Measurements from ENCODE around the gene KLHL8.
A peak's percentile ranks its signal among the peaks of the same experiment; 100 is the strongest.
"Not testable (repeated sequence)": the region's sequence is repeated elsewhere in the genome, so short reads cannot be mapped to it uniquely, and the experiment has no call there.

KLHL8 gene

DNA sequence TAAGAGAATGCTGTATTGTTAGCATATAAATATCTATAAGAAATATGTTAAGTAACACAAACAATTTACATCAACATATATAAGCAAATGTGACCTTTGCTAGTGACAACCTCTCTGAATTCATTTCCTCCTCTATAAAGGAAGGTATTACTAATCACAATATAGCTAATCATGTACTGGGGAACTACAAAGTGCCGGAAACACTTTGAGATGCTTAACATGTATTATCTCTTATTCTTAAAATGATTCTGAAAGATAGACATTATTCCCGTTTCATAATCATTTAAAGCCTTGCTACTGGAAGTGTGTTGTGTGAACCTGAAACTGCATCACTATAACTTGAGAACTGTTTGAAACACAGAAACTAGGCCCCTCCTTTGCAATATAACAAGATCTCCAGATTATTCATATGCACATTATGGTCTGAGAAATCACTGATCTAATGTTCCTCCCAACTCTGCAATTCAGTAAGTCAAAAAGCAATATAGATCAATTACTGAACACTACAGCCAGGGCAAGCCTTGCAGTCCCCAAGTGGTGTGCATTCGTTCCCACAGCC lies 54.0 kb downstream of the KLHL8 start:
- no peak for DNase-seq

DNA sequence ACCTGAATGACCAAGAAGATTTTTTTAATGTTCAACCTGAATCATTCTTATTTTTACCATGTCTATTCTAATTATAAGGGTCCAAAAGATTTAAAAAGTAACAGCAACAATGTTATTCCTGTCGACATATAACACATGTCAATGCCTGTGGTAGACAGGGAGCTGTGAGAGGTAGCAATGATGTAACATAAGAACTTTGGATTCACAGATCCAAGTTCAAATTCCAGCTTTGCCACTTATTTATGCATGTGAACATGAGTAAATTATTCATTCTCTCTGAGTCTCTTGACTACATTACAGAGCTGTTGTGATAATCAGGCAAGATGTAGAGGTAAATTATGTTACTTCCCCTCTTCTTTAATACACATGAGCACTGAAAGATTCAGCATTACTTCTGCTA lies 54.5 kb downstream of the KLHL8 start:
- DNase-seq: no peak

DNA sequence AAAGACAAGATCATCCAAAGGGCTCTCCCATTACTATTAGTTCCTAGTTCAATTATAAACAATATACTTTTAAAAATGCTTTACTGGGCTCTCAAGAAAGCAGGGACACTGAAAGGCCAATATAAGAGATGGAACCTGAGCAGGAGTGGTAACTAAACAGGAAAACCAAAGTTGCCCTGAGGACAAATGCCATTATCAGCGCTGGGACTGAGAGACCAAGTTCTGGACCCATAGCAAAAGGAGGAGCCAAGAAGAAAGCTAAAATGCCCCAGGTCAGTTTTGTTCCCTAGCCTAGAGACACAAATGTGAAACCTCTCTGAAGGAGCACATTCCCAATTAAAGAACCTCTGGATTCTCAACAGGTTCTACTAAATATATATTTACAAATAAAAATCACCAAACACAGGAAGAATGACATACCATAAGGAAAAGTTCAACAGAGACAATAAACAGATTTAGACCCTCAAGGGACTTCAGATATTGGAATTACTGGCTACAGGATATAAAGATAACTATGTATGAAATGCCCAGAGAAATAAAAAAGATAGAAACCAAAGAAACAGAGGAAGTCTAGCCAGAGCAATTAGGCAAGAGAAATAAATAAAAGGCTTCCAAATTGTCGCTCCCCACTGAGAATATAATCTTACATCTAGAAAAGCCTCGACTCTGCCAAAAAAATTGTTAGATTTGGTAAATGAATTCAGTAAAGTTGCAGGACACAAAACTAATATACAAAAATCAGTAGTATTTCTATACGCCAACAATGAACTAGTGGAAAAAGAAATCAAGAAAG lies 67.1 kb downstream of the KLHL8 start:
- DNase-seq: no peak

DNA sequence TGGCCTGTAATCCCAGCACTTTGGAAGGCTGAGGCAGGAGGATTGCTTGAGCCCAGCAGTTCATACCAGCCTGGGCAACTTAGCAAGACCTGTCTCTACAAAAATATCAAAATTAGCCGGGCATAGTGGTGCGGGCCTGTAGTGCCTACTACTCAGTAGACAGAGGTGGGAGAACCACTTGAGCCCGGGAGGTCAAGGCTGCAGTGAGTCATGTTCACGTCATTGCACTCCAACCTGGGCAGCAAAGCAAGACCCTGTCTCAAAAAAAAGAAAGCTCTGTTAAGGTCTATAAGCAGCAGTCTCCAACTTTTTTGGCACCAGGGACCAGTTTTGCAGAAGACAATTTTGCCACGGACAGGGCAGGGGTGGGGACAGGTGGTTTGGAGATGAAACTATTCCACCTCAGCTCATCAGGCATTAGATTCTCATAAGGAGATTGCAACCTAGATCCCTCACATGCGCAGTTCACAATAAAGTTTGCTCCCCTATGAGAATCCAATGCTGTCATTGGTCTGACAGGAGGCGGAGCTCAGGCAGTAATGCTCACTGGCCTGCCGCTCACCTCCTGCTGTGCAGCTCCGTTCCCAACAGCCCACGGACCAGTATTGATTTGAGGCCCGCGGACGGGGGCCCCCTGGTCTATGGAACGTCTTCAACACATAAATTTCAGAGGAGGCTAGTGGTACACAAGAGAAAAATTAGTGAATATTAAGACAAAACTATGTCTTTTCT lies 67.9 kb downstream of the KLHL8 start:
- no peak for DNase-seq

DNA sequence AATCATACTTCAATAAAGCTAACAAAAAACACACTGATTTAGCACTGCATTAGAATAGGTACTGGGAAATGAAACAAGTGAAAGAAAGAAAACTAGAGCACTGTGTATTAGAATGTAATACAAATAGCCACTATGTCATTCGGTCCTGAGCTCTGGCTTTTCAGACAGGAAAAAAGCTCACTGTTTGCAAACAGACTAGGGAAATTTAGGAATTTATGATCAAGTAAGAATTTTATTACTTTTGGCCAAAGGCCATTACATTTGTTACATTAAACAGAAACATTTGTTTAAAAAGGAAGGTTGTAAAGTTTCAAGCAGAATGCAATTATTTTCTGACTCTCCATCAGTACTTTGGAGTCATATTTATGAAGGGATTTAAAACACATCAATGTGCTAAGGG lies 68.7 kb downstream of the KLHL8 start:
- DNase-seq: no peak

DNA sequence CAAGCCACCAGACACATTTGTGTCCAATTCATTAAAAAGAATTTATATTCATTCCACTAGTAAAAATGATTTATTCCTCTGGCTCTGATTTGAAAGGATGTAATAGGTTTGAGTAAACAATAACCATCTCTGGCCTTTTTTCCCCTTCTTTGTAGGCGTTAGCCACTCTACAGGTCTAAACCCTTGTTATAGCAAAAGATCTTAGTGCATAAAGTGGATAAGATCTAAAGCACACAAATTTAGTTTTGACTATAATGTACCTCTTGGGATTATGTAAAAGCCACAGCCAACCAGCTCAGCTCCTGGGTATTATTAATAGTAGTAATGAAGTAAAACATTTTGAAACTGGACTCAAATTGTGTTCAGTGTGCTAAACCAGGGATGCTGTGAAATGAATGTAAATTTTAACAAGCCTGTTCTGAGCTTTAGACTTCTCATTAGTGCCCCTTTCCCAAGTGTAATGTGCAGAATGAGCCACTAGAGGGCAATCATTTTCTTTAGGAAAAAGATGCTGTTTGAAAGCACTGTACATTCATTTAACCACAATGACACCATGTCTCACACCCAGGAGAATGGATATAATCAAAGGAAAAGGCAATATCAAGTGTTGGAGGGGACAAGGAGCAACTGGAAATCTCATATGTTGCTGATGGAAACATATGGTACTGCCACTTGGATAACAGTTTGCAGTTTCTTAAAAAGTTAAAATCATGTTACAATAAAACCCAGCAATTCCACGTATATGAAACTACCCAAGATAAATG lies 69.7 kb downstream of the KLHL8 start:
- peak; percentile 92 for DNase-seq

DNA sequence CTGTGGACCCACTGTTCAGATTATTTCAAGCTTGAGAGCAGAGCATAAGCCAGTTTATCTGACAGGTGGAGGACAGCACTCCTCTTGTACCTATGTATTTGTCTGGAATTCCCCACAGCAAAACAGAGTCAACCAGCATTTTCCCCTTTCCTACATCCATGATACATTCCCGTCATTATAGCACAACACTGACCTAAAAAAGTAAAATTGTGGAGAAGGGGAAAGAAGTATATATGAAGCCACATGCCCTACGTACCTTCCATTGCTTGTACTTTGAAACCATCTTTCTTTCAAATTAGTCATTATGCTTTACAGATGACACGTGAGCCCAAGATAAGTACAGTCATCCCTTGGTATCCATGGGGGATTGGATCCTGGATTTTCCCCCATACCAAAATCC lies 73.3 kb downstream of the KLHL8 start:
- DNase-seq: no peak

DNA sequence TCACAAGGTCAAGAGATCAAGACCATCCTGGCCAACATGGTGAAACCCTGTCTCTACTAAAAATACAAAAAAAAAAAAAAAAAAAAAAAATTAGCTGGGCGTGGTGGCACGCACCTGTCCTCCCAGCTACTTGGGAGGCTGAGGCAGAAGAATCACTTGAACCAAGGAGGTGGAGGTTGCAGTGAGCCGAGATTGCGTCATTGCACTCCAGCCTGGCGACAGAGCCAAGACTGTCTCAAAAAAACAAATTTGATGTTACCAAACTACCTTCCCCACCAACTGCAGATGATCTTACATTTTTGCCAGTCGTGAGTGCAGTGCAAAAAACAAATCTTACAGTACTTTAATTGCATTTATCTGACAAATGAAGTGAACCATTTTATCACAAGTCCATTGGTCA lies 74.5 kb downstream of the KLHL8 start:
- DNase-seq: not testable (repeated sequence)

DNA sequence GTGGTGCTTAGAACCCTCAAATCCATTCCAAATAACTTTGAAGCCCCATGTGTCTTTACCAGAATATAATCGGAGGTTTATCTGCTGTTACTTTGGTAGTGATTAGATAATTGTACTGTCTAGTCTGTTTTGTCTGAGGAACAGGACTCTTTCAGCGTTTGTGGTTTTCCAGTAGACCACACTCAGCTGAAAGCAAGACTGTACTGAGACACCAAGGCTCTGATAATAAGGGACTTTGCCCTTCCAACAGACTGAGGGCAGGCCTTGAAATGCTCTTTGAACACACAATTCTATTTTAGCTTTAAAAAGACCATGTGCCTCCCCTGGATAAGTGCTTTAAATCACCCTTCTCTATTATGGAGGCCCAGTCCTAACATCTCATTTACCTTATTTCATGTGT lies 76.1 kb downstream of the KLHL8 start:
- DNase-seq: peak; percentile 87

DNA sequence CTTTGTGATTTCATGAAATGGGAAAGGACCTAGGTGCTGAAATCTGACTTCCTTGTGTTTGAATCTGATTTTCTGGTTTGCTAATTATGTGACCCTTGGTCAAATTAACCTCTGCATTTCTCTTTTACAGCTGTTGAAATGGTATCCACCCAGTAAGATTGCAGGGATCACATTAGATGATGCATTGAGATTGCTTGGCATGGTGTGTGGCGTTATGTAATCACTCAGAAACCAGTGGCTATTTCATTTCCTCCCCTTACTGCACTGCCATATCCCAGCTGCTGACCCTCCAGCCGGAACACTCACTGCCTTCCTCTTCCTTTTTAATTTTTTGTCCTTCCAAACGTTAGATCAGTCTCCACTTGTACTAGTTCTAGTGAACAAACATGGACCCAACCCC lies 79.0 kb downstream of the KLHL8 start:
- DNase-seq: no peak

DNA sequence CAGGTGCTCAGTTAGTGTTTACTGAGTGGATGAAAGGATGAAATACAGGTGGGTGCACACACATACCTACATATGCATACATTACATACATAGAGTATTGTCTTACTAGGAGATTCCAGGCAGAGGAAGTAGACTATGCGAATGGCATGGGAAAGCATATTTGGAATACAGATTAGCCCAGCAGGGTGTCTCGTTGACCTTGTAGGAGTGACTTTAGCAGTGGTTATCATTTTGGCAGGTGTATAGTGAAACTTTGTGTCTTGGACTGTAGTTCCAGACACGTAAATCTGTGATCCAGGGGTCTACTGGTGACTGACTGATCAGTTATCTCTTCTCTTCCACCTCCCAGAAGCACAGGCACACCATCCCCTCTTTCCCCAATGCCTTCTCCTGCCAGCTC lies 86.3 kb downstream of the KLHL8 start:
- no peak for DNase-seq

DNA sequence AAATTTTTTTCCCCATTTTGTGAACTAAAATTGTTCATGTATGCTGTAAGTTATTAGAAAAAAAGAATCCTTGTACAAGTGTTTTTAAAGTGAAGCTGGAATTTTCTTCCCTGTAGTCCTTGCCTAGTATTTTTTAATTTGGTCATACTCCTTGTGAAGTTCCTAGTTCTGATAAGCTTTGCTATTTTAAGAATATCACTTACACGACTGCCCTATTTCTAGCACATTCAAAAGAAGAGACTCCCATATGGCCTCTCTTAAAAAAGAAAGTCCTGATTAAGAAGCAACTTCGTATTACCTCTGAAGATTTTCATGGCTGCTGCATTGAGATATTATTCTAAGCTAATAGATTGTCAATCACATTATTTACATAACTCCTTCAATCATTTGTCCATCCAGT lies 87.2 kb downstream of the KLHL8 start:
- DNase-seq: no peak

DNA sequence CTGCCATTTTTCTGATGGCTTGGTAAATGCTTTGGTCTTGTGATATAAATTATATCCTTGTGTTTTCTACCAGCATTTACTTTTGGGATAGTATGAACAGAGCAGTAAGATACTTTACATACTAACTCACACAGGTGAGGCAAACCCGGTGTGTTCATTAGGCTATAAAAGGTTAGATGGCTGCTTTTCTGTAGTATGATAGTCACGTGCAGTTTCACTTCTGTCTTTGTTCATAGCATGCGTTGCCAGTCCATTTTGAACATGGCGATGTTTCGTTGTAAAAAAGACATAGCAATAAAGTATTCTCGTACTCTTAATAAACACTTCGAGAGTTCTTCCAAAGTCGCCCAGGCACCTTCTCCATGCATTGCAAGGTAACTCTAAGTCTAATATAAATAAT lies 88.4 kb downstream of the KLHL8 start:
- DNase-seq: no peak

DNA sequence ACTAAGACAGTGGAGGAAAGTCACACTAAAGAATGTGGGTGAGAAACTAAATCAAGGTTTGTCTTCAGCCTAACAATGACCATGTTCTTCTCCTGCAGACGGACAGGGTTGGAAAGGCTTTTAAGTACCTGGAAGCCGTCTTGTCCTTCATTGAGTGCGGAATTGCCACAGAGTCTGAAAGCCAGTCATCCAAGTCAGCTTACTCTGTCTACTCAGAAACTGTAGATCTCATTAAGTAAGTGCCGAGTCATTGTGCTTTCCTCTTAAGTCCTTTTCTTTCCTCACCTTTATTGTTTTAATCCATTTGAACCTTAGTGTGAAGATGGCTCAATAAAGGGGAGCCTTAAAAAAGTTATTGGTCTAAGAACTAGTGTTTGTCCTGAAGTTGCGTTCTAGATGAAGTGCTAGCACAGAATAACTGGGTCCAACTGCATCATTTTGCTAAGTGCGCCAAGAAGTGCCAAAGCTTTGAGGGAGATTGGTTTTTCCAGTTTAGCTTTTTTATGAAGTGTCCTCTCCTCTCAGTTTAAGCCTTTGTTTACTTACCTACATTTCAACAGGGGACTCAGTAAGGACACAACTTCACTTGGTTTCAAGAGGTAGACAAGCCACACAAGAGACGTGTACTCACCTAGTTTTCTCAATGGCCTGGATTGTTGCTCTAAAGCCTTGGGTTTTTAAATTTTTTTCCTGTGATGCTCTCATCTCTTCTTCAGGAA lies 89.3 kb downstream of the KLHL8 start:
- no peak for DNase-seq

DNA sequence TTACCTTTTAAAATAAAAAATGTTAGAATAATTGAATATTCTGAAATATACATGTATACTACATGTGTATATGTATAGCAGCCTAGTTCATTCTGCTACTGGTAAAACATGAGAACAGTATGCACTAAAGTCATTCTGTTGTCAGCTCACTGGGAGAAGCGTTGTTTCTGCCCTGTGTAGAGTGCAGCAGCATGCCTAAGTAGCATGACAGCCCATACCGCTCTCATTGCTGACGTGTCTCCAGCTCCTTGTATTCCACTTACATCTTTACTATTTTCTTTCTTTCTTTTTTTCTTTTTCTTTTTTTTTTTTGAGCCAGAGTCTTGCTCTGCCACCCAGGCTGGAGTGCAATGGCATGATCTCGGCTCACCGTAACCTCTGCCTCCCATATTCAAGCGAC lies 90.7 kb downstream of the KLHL8 start:
- DNase-seq: no peak

DNA sequence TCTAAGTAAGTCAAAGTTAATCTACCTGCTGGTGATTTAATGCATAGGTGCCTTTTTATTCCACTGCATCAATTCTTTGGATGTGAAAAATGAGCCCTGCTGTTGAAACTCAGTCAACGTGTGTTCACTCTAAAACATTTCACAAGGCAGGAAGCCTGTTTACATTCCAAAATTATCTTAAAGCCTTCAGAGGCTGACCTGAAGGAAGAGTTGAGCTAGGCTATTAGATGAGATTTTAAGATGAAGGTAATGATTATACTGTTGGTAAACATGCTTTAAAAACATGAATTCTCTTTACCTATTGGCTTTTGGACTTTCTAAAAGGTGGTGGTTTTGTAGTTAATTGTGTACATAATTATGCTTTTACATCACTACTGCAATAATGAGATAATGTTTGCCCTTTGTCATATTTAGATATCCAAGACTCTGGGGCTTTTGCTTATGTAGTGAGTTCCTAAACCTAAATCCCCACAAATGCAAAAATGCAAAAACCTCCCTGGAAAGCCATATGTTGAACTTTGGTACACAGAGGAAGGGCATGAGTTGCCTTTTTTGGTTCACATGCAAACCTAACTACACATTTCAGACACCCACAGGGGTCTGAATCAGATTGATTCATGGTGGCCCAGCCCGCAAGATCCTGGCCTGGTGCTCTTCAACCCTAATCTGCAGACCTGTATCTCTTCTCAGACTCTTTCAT lies 92.3 kb downstream of the KLHL8 start:
- no peak for DNase-seq

DNA sequence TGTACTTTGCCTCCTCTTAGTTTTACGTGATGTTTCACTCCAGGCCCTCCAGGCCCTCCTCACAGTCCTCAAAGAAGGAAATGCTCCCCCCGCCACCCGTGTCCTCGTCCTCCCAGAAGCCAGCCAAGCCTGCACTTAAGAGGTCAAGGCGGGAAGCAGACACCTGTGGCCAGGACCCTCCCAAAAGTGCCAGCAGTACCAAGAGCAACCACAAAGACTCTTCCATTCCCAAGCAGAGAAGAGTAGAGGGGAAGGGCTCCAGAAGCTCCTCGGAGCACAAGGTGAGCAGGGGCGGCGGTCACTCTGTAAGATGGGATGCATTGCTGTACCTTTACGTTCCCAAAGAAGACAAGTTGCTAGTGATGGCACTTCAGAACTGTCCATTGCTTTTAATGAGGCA lies 94.4 kb downstream of the KLHL8 start:
- DNase-seq: no peak

DNA sequence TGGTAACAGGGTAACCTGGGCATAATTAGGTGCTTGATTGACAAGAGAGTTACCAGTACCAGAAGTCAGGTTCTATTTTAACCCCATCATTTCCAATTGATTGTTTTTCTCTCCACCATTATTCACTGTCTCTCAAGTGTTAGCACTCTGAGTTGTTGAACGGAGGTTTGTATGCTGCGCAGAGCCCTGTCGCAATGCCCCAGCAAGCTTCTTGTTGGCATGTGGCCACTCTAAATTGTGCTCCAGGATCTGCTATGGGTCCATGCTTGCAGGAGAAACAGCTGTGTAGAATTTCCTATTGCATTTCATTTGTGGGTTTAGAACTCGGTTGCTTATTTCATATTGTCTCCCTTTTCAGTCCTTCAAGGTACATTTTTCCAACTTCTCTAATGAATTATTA lies 98.2 kb downstream of the KLHL8 start:
- peak; percentile 59 for DNase-seq

DNA sequence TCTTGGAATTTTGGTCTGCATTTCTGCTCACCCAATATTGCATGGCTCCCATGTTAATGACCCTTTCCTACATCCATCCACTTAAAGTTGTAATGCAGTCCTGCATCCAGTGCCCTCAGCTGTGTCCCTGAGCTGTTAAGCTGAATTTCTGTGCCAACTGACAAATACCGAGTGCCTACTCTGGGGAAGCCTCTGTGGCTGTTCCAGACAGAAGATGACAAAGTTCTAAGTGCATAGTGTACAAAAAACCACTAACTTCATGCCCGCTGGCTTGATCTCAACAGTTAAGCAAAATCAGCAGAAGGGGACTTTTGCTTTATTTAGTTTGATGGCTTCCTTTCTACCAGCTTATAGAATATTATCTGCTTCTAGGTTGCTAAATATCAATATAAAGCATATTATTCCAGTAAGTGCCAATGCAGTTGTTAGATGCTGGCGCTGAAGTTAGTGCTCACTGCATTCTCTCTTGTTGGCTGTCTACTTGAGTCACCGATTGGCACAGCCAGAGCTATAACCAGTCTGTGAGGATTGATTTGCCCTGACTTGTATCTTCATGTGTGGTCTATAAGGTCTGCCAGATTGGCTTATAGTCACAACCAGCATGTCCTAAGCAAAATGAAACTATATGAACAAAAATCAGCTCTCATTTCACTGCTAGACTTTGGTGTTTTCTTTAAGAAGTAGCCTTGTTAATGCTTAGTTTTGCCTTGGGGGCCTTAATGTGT lies 98.9 kb downstream of the KLHL8 start:
- DNase-seq: peak; percentile 60

DNA sequence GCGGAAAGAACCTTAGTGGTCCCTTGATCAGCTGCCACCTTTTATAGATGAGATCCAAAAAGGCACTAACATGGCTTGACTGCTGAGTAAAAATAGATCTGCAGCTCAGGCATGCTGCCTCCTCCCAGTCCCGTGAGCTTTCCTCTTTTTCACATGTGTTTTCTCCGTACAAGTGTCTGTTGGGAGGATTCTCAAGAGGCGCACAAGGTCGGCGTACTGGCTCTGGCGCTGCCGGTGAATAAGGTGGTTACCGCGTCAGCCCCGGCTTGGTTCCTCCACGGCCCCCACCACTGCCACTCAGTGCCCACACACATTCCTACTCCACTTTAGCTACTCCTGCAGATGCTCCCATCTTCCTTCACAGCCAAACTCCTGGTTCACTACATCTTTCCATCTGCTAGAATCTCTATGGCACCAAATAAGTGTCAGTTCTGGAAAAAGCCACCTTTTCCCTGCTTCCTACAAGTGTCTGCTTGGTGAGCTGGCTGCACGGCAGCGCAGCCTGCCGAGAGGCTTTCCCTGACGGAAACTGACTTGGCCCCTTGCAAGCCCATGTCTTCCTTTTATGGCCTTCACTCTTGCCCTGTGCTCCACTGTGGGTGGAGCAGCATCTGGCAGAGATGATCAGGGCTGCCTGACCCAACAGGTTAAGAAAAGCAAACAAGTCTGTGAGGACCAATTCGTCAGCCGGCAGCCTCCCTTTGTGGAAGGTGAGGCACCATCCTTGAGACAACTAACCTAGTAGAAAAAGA lies 99.8 kb downstream of the KLHL8 start:
- DNase-seq: no peak

DNA sequence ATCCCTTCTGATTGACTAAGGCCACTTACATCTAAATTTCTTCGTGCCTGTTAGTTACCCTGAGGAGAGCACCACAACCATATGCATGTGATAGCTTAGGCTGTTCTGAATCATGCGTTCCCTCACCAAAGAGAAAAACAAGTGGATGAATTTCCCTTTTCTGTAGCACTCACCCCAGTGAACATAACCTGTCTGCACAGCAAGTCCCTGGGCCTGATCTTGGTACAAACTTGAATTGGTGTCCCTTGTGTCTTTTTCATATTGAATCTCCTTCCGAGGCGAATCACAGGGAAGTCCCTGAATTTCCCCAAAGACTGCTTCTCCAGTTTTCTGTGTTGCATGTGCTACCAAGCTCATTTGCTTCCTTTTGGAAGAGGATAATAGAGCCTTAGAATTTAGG lies 100.4 kb downstream of the KLHL8 start:
- no peak for DNase-seq

Measured in hematopoietic multipotent progenitor cell treated with erythropoietin and hydrocortisone succinate and interleukin-3 and kit ligand, for 4 days (in vitro differentiated cells).